Lower leg skin (tissue), 3 donors: ENCODE measurements around the gene RNF39.

Source experiments
- CTCF ChIP-seq, 3 donors: fragments of 450-650 bp; IDR thresholded peaks; one replicate each; pipeline ENCODE4 v1.5.1; 2016; ENCODE audit warnings: antibody characterized with exemption in 3 of 3, mild to moderate bottlenecking in 3 of 3, moderate library complexity in 2 of 3
- POLR2A ChIP-seq, 2 donors: fragments of 450-650 bp; IDR thresholded peaks; one replicate each; pipeline ENCODE4 v1.6.1; 2016 to 2017; ENCODE audit warnings: antibody characterized with exemption in 2 of 2, mild to moderate bottlenecking in 1 of 2, moderate library complexity in 1 of 2

GRCh38 chr6:30116724-30117123 lies 41.2 kb upstream of the RNF39 start:
- TF ChIP-seq CTCF (IDR thresholded peaks at IDR 0.05) (no peak), POLR2A (IDR thresholded peaks at IDR 0.05) (no peak)
